ENCODE results near the gene PITPNC1.
"Not testable (repeated sequence)": the region's sequence is repeated elsewhere in the genome, so short reads cannot be mapped to it uniquely, and the experiment has no call there.

The PITPNC1 gene

GRCh38 chr17:67399676-67400075 is 22.6 kb downstream of the PITPNC1 start:
- Histone ChIP-seq H3K4me1 (ENCODE audit: control insufficient read depth in 1 of 2, insufficient read depth in 2 of 2, low read length in 2 of 2) (peaks cover 7 to 8% of the 10 kb centered on the region in 2 donors), H3K9me3 (ENCODE audit: control insufficient read depth in 1 of 2, low read length in 2 of 2) (no peaks in the 10 kb centered on the region), H3K36me3 (ENCODE audit: control insufficient read depth in 1 of 2, insufficient read depth in 2 of 2, low read length in 2 of 2) (no peaks in the 10 kb centered on the region), H3K4me3 (ENCODE audit: low read depth in 1 of 2, low read length in 2 of 2) (no peak overlapping the region), H3K9ac (ENCODE audit: low read depth in 1 of 2, low read length in 2 of 2) (no peak overlapping the region), H3K27ac (ENCODE audit: low read depth, low read length) (no peak overlapping the region), H3K27me3 (ENCODE audit: control insufficient read depth in 1 of 2, insufficient read depth in 2 of 2, low read length in 2 of 2) (no peaks in the 10 kb centered on the region)

DNA sequence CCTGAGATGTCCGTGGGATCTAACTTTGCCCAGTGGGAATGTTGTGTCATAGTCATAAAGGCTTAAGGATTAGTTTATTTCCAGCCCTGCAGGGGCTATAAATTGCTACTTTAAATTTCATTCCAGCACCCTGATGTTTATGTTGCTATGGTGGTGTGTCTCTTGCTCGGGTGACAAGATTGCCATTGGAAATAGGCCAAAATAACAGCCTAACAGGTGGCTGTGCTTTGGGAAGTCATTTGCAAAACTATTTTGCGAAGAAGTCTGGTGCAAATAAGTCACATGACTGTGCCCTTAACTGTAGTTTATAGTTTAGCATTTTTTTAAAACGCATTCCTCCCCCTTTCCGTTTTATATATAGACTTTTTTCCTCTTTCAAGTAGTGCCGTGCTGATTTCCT is 23.1 kb downstream of the PITPNC1 start:
- Histone ChIP-seq H3K9me3 (ENCODE audit: control insufficient read depth in 1 of 2, low read length in 2 of 2) (no peaks in the 10 kb centered on the region), H3K36me3 (ENCODE audit: control insufficient read depth in 1 of 2, insufficient read depth in 2 of 2, low read length in 2 of 2) (no peaks in the 10 kb centered on the region), H3K27ac (ENCODE audit: low read depth, low read length) (no peak overlapping the region), H3K27me3 (ENCODE audit: control insufficient read depth in 1 of 2, insufficient read depth in 2 of 2, low read length in 2 of 2) (no peaks in the 10 kb centered on the region), H3K9ac (ENCODE audit: low read depth in 1 of 2, low read length in 2 of 2) (no peak overlapping the region), H3K4me1 (ENCODE audit: control insufficient read depth in 1 of 2, insufficient read depth in 2 of 2, low read length in 2 of 2) (peaks cover 7 to 8% of the 10 kb centered on the region in 2 donors), H3K4me3 (ENCODE audit: low read depth in 1 of 2, low read length in 2 of 2) (no peak overlapping the region)

DNA sequence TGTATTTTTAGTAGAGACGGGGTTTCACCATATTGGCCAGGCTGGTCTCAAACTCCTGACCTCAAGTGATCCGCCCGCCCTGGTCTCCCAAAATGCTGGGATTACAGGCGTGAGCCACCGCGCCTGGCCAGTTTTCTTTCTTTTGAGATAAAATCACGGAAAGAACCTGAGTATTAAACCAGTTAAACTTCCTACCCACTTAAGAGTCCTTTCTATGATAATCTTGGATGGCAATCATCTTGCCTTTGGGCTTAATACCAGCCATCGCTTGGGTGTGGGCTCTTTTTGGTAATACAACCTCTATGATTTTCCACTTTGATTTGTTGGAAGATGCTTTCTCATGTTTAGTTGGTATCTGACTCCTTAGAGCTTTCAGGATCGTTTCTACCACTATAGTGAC is 24.0 kb downstream of the PITPNC1 start:
- no peak overlapping the region for H3K9ac ChIP-seq (ENCODE audit: low read depth in 1 of 2, low read length in 2 of 2)
- H3K4me1 ChIP-seq (ENCODE audit: control insufficient read depth in 1 of 2, insufficient read depth in 2 of 2, low read length in 2 of 2): peaks cover 7 to 8% of the 10 kb centered on the region in 2 donors
- no peaks in the 10 kb centered on the region for H3K27me3 ChIP-seq (ENCODE audit: control insufficient read depth in 1 of 2, insufficient read depth in 2 of 2, low read length in 2 of 2)
- no peak overlapping the region for H3K4me3 ChIP-seq (ENCODE audit: low read depth in 1 of 2, low read length in 2 of 2)
- no peaks in the 10 kb centered on the region for H3K36me3 ChIP-seq (ENCODE audit: control insufficient read depth in 1 of 2, insufficient read depth in 2 of 2, low read length in 2 of 2)
- H3K27ac ChIP-seq (ENCODE audit: low read depth, low read length): no peak overlapping the region
- no peaks in the 10 kb centered on the region for H3K9me3 ChIP-seq (ENCODE audit: control insufficient read depth in 1 of 2, low read length in 2 of 2)

GRCh38 chr17:67401598-67402504 is 24.8 kb downstream of the PITPNC1 start:
- Histone ChIP-seq H3K27ac (ENCODE audit: low read depth, low read length) (no peak overlapping the region), H3K4me3 (ENCODE audit: low read depth in 1 of 2, low read length in 2 of 2) (no peak overlapping the region), H3K36me3 (ENCODE audit: control insufficient read depth in 1 of 2, insufficient read depth in 2 of 2, low read length in 2 of 2) (no peaks in the 10 kb centered on the region), H3K4me1 (ENCODE audit: control insufficient read depth in 1 of 2, insufficient read depth in 2 of 2, low read length in 2 of 2) (peaks cover 7 to 8% of the 10 kb centered on the region in 2 donors), H3K9me3 (ENCODE audit: control insufficient read depth in 1 of 2, low read length in 2 of 2) (no peaks in the 10 kb centered on the region), H3K27me3 (ENCODE audit: control insufficient read depth in 1 of 2, insufficient read depth in 2 of 2, low read length in 2 of 2) (no peaks in the 10 kb centered on the region), H3K9ac (ENCODE audit: low read depth in 1 of 2, low read length in 2 of 2) (no peak overlapping the region)

- Histone ChIP-seq H3K9ac (ENCODE audit: low read depth in 1 of 2, low read length in 2 of 2) (no peak overlapping the region), H3K36me3 (ENCODE audit: control insufficient read depth in 1 of 2, insufficient read depth in 2 of 2, low read length in 2 of 2) (no peaks in the 10 kb centered on the region), H3K9me3 (ENCODE audit: control insufficient read depth in 1 of 2, low read length in 2 of 2) (no peaks in the 10 kb centered on the region), H3K27me3 (ENCODE audit: control insufficient read depth in 1 of 2, insufficient read depth in 2 of 2, low read length in 2 of 2) (no peaks in the 10 kb centered on the region), H3K4me1 (ENCODE audit: control insufficient read depth in 1 of 2, insufficient read depth in 2 of 2, low read length in 2 of 2) (peaks cover 7 to 8% of the 10 kb centered on the region in 2 donors), H3K27ac (ENCODE audit: low read depth, low read length) (no peak overlapping the region), H3K4me3 (ENCODE audit: low read depth in 1 of 2, low read length in 2 of 2) (no peak overlapping the region)
Measured at GRCh38 chr17:67403065-67403464, 26.0 kb downstream of the PITPNC1 start.

DNA sequence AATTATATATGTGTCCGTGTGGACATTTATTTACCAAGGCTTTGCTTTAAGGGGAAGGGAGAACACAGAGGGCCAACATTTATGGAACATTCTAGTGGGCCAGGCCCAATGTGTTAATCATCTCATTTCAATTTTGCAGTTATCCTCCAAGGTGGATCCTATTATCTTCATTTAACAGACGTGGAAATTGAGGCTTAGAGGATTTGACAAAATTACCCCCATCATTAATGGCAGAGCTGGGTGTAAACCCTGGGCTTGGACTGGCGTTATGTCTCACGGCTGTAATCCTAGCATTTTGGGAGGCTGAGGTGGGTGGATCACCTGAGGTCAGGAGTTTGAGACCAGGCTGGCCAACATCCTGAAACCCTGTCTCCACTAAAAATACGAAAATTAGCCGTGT is 26.4 kb downstream of the PITPNC1 start:
- H3K36me3 ChIP-seq (ENCODE audit: control insufficient read depth in 1 of 2, insufficient read depth in 2 of 2, low read length in 2 of 2): no peaks in the 10 kb centered on the region
- no peaks in the 10 kb centered on the region for H3K27me3 ChIP-seq (ENCODE audit: control insufficient read depth in 1 of 2, insufficient read depth in 2 of 2, low read length in 2 of 2)
- no peak overlapping the region for H3K27ac ChIP-seq (ENCODE audit: low read depth, low read length)
- peaks cover 7 to 8% of the 10 kb centered on the region in 2 donors for H3K4me1 ChIP-seq (ENCODE audit: control insufficient read depth in 1 of 2, insufficient read depth in 2 of 2, low read length in 2 of 2)
- no peaks in the 10 kb centered on the region for H3K9me3 ChIP-seq (ENCODE audit: control insufficient read depth in 1 of 2, low read length in 2 of 2)
- H3K4me3 ChIP-seq (ENCODE audit: low read depth in 1 of 2, low read length in 2 of 2): no peak overlapping the region
- H3K9ac ChIP-seq (ENCODE audit: low read depth in 1 of 2, low read length in 2 of 2): no peak overlapping the region

DNA sequence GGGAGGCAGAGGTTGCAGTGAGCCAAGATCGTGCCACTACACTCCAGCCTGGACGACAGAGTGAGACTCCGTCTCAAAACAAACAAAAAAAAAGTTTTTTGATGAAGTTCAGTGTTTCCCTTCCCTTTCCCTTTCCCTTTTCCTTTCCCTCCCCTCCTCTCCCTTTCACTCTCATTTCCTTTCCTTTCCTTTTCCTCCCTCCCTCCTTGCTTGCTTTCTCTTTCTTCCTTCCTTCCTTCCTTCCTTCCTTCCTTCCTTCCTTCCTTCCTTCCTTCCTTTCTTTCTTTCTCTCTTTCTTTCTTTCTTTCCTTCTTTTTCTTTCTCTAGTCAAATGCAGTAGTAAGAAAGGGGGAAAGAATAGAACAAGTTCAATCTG is 31.4 kb downstream of the PITPNC1 start:
- H3K4me3 ChIP-seq (ENCODE audit: low read depth in 1 of 2, low read length in 2 of 2); H3K27ac ChIP-seq (ENCODE audit: low read depth, low read length); H3K36me3 ChIP-seq (ENCODE audit: control insufficient read depth in 1 of 2, insufficient read depth in 2 of 2, low read length in 2 of 2); H3K9me3 ChIP-seq (ENCODE audit: control insufficient read depth in 1 of 2, low read length in 2 of 2); H3K27me3 ChIP-seq (ENCODE audit: control insufficient read depth in 1 of 2, insufficient read depth in 2 of 2, low read length in 2 of 2); H3K9ac ChIP-seq (ENCODE audit: low read depth in 1 of 2, low read length in 2 of 2): not testable (repeated sequence)
- H3K4me1 ChIP-seq (ENCODE audit: control insufficient read depth in 1 of 2, insufficient read depth in 2 of 2, low read length in 2 of 2): peaks cover 9 to 12% of the 10 kb centered on the region in 2 donors

- Histone ChIP-seq H3K4me1 (ENCODE audit: control insufficient read depth in 1 of 2, insufficient read depth in 2 of 2, low read length in 2 of 2) (peaks cover 9 to 12% of the 10 kb centered on the region in 2 donors), H3K36me3 (ENCODE audit: control insufficient read depth in 1 of 2, insufficient read depth in 2 of 2, low read length in 2 of 2) (no peaks in the 10 kb centered on the region), H3K9ac (ENCODE audit: low read depth in 1 of 2, low read length in 2 of 2) (no peak overlapping the region), H3K9me3 (ENCODE audit: control insufficient read depth in 1 of 2, low read length in 2 of 2) (no peaks in the 10 kb centered on the region), H3K27ac (ENCODE audit: low read depth, low read length) (no peak overlapping the region), H3K4me3 (ENCODE audit: low read depth in 1 of 2, low read length in 2 of 2) (no peak overlapping the region), H3K27me3 (ENCODE audit: control insufficient read depth in 1 of 2, insufficient read depth in 2 of 2, low read length in 2 of 2) (no peaks in the 10 kb centered on the region)
Measured at GRCh38 chr17:67411397-67411796, 34.3 kb downstream of the PITPNC1 start.

DNA sequence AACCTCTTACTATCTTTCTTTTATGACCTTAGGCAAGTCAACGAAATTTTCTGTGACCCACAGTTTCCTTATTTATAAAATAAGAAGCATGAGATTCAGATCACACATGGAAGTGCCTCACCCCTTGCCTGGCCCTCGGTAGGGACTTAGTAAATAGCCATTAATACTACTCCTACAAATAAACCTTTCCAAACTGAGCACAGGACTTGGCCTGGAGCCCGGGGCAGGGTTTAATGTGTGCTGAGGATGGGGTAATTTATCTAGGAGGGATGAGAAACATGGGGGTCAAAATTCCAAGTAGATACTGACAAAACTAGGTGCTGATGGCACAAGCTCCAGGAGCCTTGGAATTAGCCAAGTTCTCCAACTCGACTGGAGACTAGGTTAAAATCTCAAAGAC is 35.0 kb downstream of the PITPNC1 start:
- H3K9ac ChIP-seq (ENCODE audit: low read depth in 1 of 2, low read length in 2 of 2): no peak overlapping the region
- peaks cover 9 to 12% of the 10 kb centered on the region in 2 donors for H3K4me1 ChIP-seq (ENCODE audit: control insufficient read depth in 1 of 2, insufficient read depth in 2 of 2, low read length in 2 of 2)
- H3K36me3 ChIP-seq (ENCODE audit: control insufficient read depth in 1 of 2, insufficient read depth in 2 of 2, low read length in 2 of 2): no peaks in the 10 kb centered on the region
- no peaks in the 10 kb centered on the region for H3K9me3 ChIP-seq (ENCODE audit: control insufficient read depth in 1 of 2, low read length in 2 of 2)
- no peaks in the 10 kb centered on the region for H3K27me3 ChIP-seq (ENCODE audit: control insufficient read depth in 1 of 2, insufficient read depth in 2 of 2, low read length in 2 of 2)
- H3K27ac ChIP-seq (ENCODE audit: low read depth, low read length): no peak overlapping the region
- H3K4me3 ChIP-seq (ENCODE audit: low read depth in 1 of 2, low read length in 2 of 2): no peak overlapping the region

GRCh38 chr17:67412941-67413340 is 35.9 kb downstream of the PITPNC1 start:
- Histone ChIP-seq H3K9ac (ENCODE audit: low read depth in 1 of 2, low read length in 2 of 2) (no peak overlapping the region), H3K36me3 (ENCODE audit: control insufficient read depth in 1 of 2, insufficient read depth in 2 of 2, low read length in 2 of 2) (no peaks in the 10 kb centered on the region), H3K27ac (ENCODE audit: low read depth, low read length) (no peak overlapping the region), H3K27me3 (ENCODE audit: control insufficient read depth in 1 of 2, insufficient read depth in 2 of 2, low read length in 2 of 2) (no peaks in the 10 kb centered on the region), H3K4me3 (ENCODE audit: low read depth in 1 of 2, low read length in 2 of 2) (no peak overlapping the region), H3K9me3 (ENCODE audit: control insufficient read depth in 1 of 2, low read length in 2 of 2) (no peaks in the 10 kb centered on the region), H3K4me1 (ENCODE audit: control insufficient read depth in 1 of 2, insufficient read depth in 2 of 2, low read length in 2 of 2) (peaks cover 9 to 12% of the 10 kb centered on the region in 2 donors)

Measured in duodenal mucosa (tissue), 2 donors.